ENCODE data around the gene WFDC12.

DNA sequence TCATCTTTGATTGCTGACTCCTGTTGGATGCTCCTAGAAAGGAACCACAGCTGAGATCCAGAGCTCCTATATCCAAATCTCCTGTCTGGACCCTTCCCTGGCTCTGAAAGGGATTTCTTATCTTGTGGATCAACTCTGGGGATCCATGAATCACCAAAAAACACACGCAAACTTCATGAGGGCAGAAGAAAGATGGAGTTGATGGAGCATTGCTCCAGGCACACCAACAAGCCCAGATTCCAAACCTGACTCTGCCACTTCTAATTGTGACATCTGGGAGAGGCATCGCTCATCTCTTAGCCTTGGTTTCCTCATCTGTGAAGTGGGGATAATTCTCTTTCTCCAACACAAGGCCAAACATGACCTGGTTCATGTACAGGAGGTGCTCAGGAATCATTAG is 30.1 kb downstream of the WFDC12 start:
- TF ChIP-seq, protein P1, sequence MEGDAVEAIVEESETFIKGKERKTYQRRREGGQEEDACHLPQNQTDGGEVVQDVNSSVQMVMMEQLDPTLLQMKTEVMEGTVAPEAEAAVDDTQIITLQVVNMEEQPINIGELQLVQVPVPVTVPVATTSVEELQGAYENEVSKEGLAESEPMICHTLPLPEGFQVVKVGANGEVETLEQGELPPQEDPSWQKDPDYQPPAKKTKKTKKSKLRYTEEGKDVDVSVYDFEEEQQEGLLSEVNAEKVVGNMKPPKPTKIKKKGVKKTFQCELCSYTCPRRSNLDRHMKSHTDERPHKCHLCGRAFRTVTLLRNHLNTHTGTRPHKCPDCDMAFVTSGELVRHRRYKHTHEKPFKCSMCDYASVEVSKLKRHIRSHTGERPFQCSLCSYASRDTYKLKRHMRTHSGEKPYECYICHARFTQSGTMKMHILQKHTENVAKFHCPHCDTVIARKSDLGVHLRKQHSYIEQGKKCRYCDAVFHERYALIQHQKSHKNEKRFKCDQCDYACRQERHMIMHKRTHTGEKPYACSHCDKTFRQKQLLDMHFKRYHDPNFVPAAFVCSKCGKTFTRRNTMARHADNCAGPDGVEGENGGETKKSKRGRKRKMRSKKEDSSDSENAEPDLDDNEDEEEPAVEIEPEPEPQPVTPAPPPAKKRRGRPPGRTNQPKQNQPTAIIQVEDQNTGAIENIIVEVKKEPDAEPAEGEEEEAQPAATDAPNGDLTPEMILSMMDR (conservative IDR thresholded peaks at IDR 0.05; ENCODE audit: low read depth, low read length) = no peak
- TF ChIP-seq EZH2 (IDR thresholded peaks at IDR 0.05; ENCODE audit: low read length, unreplicated experiment) = no peak
- no peak for TF ChIP-seq EZH2phosphoT487 (IDR thresholded peaks at IDR 0.05; ENCODE audit: borderline replicate concordance, low read length)
